Activated CD8-positive, alpha-beta T cell treated with anti-CD3 and anti-CD28 coated beads for 36 hours (primary cell): ENCODE measurements around the gene TBX10. TPM values are rescaled to one million over a fixed set of nuclear protein-coding genes. Genes with fewer than 3 reads are reported as not detected.

Source experiments
- ATAC-seq: fragments of 200-7000 bp; cut with Tn5 transposase; one replicate; pipeline ENCODE4 v1.10.0; 2021; ENCODE audit warnings: mild to moderate bottlenecking, moderate library complexity
- CTCF ChIA-PET: fragments of 350-600 bp; sonication (Branson Sonifier 250); formaldehyde crosslinking; loops from one replicate; lab custom pipeline; 2021; ENCODE audit warnings: antibody characterized with exemption; lab: Charles Lee
- POLR2A ChIA-PET: fragments of 350-600 bp; sonication (Branson Sonifier 250); formaldehyde crosslinking; loops from one replicate; lab custom pipeline; 2021; ENCODE audit warnings: antibody characterized with exemption; lab: Charles Lee
- DNase-seq: peaks from one replicate; pipeline ENCODE4 v3.0.0-alpha.2; 2020
- H3K27ac Mint-ChIP-seq: one replicate; pipeline ENCODE4 v1.8.0; 2021; ENCODE audit warnings: mild to moderate bottlenecking, mixed read lengths
- H3K27me3 Mint-ChIP-seq: one replicate; pipeline ENCODE4 v1.8.0; 2021; ENCODE audit warnings: mixed read lengths
- H3K36me3 Mint-ChIP-seq: one replicate; pipeline ENCODE4 v1.8.0; 2021; ENCODE audit warnings: low read depth, mixed read lengths
- H3K4me1 Mint-ChIP-seq: one replicate; pipeline ENCODE4 v1.8.0; 2021; ENCODE audit warnings: low read depth, mixed read lengths
- H3K4me3 Mint-ChIP-seq: one replicate; pipeline ENCODE4 v1.8.0; 2021; ENCODE audit warnings: mild to moderate bottlenecking, moderate library complexity, mixed read lengths
- H3K9me3 Mint-ChIP-seq: one replicate; pipeline ENCODE4 v1.8.0; 2021; ENCODE audit warnings: mixed read lengths
- intact Hi-C: fragments of 100-400 bp; cut with micrococcal nuclease; formaldehyde crosslinking; loops from one replicate; pipeline ENCODE4 v1.10.0; 2022
- total RNA-seq, 2 experiments: library from RNA; stranded (reverse); gene quantifications; one replicate each; pipeline ENCODE4 v1.2.3, GENCODE V29; 2021
- TF ChIP-seq, protein P1 (sequence below): fragments of 200-600 bp; IDR thresholded peaks from one replicate; pipeline ENCODE4 v1.8.0; 2022; ENCODE audit warnings: antibody characterized with exemption, mild to moderate bottlenecking

TBX10 gene
- total RNA-seq, 2 experiments from 2014 or later = not detected

DNA sequence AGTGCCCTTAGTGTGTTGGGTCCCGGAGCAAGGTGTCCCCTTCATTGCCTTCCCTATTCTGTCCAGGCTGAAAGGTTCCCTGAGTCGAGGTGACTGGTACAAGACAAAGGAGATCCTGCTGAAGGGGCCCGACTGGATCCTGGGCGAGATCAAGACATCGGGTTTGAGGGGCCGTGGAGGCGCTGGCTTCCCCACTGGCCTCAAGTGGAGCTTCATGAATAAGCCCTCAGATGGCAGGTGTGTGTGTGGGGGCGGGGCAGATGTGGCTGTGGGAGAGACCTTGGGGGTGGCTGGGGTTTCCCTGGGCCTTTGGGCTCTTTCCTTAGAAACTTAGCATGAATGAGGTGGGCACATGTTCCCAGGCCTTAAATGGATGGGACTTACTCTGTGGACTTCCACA, 31.1 kb downstream of the TBX10 start:
- Mint-ChIP-seq H3K27ac (peak overlapping the region; percentile 88), H3K36me3 (peaks cover 30% of the 10 kb centered on the region), H3K4me3 (peak overlapping the region; percentile 93), H3K27me3 (no peaks in the 10 kb centered on the region), H3K4me1 (peaks cover 23% of the 10 kb centered on the region), H3K9me3 (no peaks in the 10 kb centered on the region)
- intact Hi-C loops = no loop called here
- ChIA-PET POLR2A (interaction anchor here (1.6 to 3.0 kb wide), 2 partner anchors 21 to 24 kb away, joined by 3 to 10 read pairs; partner anchors contain the start of gene NUDT8), CTCF (interaction anchor here (0.5 to 1.4 kb wide), 2 partner anchors 36 to 370 kb away, joined by 3 read pairs; no protein-coding TSS in a partner anchor)
- TF ChIP-seq, protein P1, sequence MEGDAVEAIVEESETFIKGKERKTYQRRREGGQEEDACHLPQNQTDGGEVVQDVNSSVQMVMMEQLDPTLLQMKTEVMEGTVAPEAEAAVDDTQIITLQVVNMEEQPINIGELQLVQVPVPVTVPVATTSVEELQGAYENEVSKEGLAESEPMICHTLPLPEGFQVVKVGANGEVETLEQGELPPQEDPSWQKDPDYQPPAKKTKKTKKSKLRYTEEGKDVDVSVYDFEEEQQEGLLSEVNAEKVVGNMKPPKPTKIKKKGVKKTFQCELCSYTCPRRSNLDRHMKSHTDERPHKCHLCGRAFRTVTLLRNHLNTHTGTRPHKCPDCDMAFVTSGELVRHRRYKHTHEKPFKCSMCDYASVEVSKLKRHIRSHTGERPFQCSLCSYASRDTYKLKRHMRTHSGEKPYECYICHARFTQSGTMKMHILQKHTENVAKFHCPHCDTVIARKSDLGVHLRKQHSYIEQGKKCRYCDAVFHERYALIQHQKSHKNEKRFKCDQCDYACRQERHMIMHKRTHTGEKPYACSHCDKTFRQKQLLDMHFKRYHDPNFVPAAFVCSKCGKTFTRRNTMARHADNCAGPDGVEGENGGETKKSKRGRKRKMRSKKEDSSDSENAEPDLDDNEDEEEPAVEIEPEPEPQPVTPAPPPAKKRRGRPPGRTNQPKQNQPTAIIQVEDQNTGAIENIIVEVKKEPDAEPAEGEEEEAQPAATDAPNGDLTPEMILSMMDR = no peak
- no peak for DNase-seq
- ATAC-seq = no peak

DNA sequence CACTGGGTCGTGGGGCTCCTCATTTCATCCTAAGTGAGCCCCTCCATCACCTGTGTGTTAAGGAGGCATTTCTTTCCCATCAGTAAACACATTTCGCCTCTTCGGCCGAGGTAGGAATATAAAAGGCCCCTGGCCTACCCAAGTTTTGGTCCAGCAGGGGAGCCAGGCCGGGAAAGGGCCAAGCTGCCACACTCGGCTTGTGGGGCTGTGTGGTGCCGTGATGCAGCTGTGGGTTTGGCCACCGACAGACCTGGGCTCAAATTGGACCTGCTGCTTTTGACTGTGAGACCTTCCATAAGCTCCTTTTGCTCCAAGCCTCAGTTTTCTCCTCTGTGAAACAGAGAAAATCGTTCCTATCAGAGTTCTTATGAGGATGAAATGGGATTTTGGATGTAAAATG, 32.1 kb downstream of the TBX10 start:
- ChIA-PET CTCF (interaction anchor here (1.4 kb wide), 1 partner anchor 35 kb away, joined by 3 read pairs; no protein-coding TSS in a partner anchor), POLR2A (interaction anchor here (0.7 to 3.0 kb wide), 2 partner anchors 22 to 853 kb away, joined by 3 to 10 read pairs; partner anchors contain the start of gene NUDT8)
- peak overlapping the region; percentile 88 for H3K27ac Mint-ChIP-seq
- ATAC-seq (no peak), DNase-seq (no peak)
- H3K4me1 Mint-ChIP-seq = peaks cover 15% of the 10 kb centered on the region
- no peaks in the 10 kb centered on the region for H3K9me3 Mint-ChIP-seq
- TF ChIP-seq, protein P1 = no peak
- H3K36me3 Mint-ChIP-seq = peaks cover 26% of the 10 kb centered on the region
- intact Hi-C loops = no loop called here
- H3K4me3 Mint-ChIP-seq = peak overlapping the region; percentile 93
- H3K27me3 Mint-ChIP-seq = peaks cover 4% of the 10 kb centered on the region

DNA sequence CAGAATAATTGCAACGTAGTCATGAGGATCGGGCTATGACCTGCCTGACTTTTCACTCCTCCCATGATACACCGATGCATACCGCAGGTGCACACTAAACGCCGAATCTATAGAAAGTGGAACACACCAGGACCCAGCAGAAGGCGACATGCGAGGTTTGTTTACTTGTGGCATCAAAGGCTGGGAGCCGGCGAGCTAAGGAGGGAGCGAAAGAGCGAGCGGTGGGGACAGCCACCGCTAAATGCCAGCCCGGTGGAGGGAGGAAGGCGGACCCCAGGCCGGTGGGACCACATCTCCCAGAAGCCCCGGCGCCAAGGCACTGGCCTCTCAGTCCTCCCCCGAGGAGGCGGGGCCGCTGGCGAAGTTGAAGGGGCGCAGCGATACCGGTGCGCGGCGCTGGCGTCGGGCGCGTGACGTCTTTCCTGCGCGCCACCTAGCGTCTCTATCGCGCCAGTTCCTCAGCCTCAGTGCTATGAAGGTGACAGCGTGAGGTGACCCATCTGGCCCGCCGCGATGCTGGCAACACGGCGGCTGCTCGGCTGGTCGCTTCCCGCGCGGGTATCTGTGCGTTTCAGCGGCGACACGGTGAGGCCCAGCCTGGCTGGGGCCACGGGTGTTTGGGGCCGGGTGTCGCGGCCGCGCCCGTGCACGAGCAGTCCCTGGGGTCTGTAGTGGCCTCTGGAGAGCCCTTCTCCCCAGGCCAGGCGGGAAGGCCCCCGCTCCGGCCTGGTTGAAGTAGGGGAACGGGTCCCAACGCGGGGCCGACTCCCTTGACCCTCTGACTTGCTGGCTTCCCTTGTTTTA, 32.9 kb downstream of the TBX10 start, which contains the start of gene NDUFV1:
Gene NDUFV1, plus strand, starts transcription at position 445 of the 804 bp plus-strand sequence. Its CDS starts 69 bp downstream, at position 514.
- no peaks in the 10 kb centered on the region for H3K9me3 Mint-ChIP-seq
- H3K4me1 Mint-ChIP-seq = peaks cover 15% of the 10 kb centered on the region
- peaks cover 5% of the 10 kb centered on the region for H3K27me3 Mint-ChIP-seq
- DNase-seq = peak; percentile 98
- CTCF ChIA-PET = interaction anchor here (1.6 kb wide), 1 partner anchor 215 kb away, joined by 3 read pairs; the partner anchor contains the start of gene RAD9A
- ATAC-seq = peak; percentile 100
- H3K27ac Mint-ChIP-seq = peak within 1 kb of the TSS; percentile 88
- peaks cover 22% of the 10 kb centered on the region for H3K36me3 Mint-ChIP-seq
- POLR2A ChIA-PET = interaction anchor here (3.0 kb wide), 1 partner anchor 23 kb away, joined by 10 read pairs; the partner anchor contains the start of gene NUDT8
- peak within 1 kb of the TSS; percentile 93 for H3K4me3 Mint-ChIP-seq
- intact Hi-C loops = no loop called here
- TF ChIP-seq, protein P1 = peak; percentile 40

DNA sequence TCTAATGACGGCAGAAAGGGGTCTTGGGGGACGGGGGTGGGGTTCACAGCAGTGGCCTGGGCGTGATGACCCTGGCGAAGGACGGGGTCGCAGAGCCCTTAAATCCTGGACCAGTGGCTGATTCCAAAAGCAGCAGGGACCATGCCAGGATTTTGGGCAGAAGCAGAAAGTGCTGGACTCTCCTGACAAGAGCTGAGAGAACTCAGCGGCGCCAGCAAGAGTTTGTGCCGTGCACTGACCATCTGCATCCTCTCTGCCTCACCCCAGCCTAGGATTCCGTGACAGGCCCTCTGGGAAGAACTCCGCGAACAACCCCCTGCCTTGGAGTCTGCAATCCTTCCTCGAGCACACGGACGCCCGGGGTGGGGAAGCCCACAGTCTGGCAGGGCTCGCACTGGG, 33.5 kb downstream of the TBX10 start:
- no peaks in the 10 kb centered on the region for H3K9me3 Mint-ChIP-seq
- ATAC-seq = no peak
- H3K4me3 Mint-ChIP-seq = peak overlapping the region; percentile 93
- H3K27me3 Mint-ChIP-seq = peaks cover 7% of the 10 kb centered on the region
- intact Hi-C loops = no loop called here
- DNase-seq = no peak
- TF ChIP-seq, protein P1 = no peak
- POLR2A ChIA-PET = no interaction called here
- CTCF ChIA-PET = interaction anchor here (1.2 to 1.6 kb wide), 2 partner anchors 8 to 215 kb away, joined by 3 to 4 read pairs; partner anchors contain the start of gene RAD9A
- H3K27ac Mint-ChIP-seq = peak overlapping the region; percentile 88
- peaks cover 19% of the 10 kb centered on the region for H3K36me3 Mint-ChIP-seq
- H3K4me1 Mint-ChIP-seq = peaks cover 15% of the 10 kb centered on the region
